ENCODE results near the gene DRC1.

DNA sequence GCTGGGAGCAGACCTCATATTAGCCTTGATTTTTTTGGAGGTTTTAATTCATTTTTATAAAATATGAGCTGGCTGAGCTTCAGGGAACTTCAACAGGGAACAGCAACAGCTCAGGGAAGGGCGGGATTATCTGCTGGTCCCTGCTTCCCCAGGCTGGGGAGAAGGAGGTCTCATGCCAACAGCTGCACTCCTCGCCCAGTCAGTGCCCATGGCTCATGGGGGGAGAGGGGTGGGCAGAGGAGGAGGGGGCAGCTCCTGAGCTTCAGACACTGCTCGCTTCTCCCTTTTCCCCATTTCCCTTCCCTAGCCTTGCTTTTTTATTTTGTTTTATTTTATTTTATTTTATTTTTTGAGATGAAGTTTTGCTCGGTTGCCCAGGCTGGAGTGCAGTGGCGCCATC, 76.6 kb downstream of the DRC1 start:
- TF ChIP-seq, protein P1, sequence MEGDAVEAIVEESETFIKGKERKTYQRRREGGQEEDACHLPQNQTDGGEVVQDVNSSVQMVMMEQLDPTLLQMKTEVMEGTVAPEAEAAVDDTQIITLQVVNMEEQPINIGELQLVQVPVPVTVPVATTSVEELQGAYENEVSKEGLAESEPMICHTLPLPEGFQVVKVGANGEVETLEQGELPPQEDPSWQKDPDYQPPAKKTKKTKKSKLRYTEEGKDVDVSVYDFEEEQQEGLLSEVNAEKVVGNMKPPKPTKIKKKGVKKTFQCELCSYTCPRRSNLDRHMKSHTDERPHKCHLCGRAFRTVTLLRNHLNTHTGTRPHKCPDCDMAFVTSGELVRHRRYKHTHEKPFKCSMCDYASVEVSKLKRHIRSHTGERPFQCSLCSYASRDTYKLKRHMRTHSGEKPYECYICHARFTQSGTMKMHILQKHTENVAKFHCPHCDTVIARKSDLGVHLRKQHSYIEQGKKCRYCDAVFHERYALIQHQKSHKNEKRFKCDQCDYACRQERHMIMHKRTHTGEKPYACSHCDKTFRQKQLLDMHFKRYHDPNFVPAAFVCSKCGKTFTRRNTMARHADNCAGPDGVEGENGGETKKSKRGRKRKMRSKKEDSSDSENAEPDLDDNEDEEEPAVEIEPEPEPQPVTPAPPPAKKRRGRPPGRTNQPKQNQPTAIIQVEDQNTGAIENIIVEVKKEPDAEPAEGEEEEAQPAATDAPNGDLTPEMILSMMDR (IDR thresholded peaks at IDR 0.05): no peak
- TF ChIP-seq POLR2A (IDR thresholded peaks at IDR 0.05): no peak
